CD4-positive, CD25-positive, alpha-beta regulatory T cell (primary cell): ENCODE results near the gene SMIM35. TPM values are rescaled to one million over a fixed set of nuclear protein-coding genes. Genes with fewer than 3 reads are reported as not detected.

ENCODE experiments used
- ATAC-seq, 2 donors: fragments of 150-1000 bp; cut with Tn5 transposase; one replicate each; pipeline ENCODE4 v1.10.0; 2021; ENCODE audit warnings: low read depth in 2 of 2, moderate number of reproducible peaks in 2 of 2, moderate library complexity in 1 of 2
- DNase-seq, 3 donors: peaks; one replicate each; pipeline versions ENCODE4 v3.0.0 to v3.0.0-alpha.2; 2012 to 2022; ENCODE audit warnings: mixed read lengths in 1 of 3
- H3K27ac ChIP-seq: one replicate; pipeline ENCODE4 v1.7.0; 2013; ENCODE audit warnings: mild to moderate bottlenecking, low read length; ENCODE audit not compliant: insufficient read depth, poor library complexity, severe bottlenecking
- H3K27me3 ChIP-seq: one replicate; pipeline ENCODE4 v1.7.0; 2013; ENCODE audit warnings: low read length; ENCODE audit not compliant: control insufficient read depth, insufficient read depth
- H3K36me3 ChIP-seq: one replicate; pipeline ENCODE4 v1.7.0; 2013; ENCODE audit warnings: mild to moderate bottlenecking, low read length, moderate library complexity; ENCODE audit not compliant: control insufficient read depth, insufficient read depth
- H3K4me1 ChIP-seq: 2 replicates; pipeline ENCODE4 v1.7.0; 2013; ENCODE audit warnings: mild to moderate bottlenecking, low read length; ENCODE audit not compliant: insufficient read depth, control insufficient read depth, poor library complexity, severe bottlenecking
- H3K4me3 ChIP-seq: one replicate; pipeline ENCODE4 v1.7.0; 2013; ENCODE audit warnings: low read depth, mild to moderate bottlenecking, low read length, moderate library complexity
- H3K9me3 ChIP-seq, 2 experiments: 1 replicate in 1 of 2; 2 replicates in 1 of 2; pipeline ENCODE4 v1.7.0; 2013; ENCODE audit warnings: low read length in 2 of 2, mild to moderate bottlenecking in 1 of 2, moderate library complexity in 1 of 2; ENCODE audit not compliant: control insufficient read depth in 2 of 2
- H3K27ac Mint-ChIP-seq, 3 donors: one replicate each; pipeline ENCODE4 v1.8.0; 2020 to 2022; ENCODE audit warnings: mild to moderate bottlenecking in 3 of 3, mixed read lengths in 3 of 3, moderate library complexity in 2 of 3
- H3K27me3 Mint-ChIP-seq: one replicate; pipeline ENCODE4 v1.8.0; 2022; ENCODE audit warnings: mild to moderate bottlenecking, mixed read lengths
- H3K36me3 Mint-ChIP-seq: one replicate; pipeline ENCODE4 v1.8.0; 2020; ENCODE audit warnings: mixed read lengths
- H3K4me1 Mint-ChIP-seq, 4 donors: one replicate each; pipeline ENCODE4 v1.8.0; 2020 to 2022; ENCODE audit warnings: mixed read lengths in 4 of 4, mild to moderate bottlenecking in 1 of 4
- H3K4me3 Mint-ChIP-seq, 4 donors: one replicate each; pipeline ENCODE4 v1.8.0; 2020 to 2022; ENCODE audit warnings: mild to moderate bottlenecking in 4 of 4, mixed read lengths in 4 of 4, moderate library complexity in 3 of 4
- H3K9me3 Mint-ChIP-seq, 7 donors: one replicate each; pipeline ENCODE4 v1.8.0; 2020 to 2022; ENCODE audit warnings: mixed read lengths in 7 of 7, mild to moderate bottlenecking in 3 of 7, moderate library complexity in 2 of 7
- polyA plus RNA-seq, 4 donors: library from polyadenylated mRNA; unstranded; fragments of 300-500 nt; fragmentation: Illumina TruSeq; gene quantifications; one replicate each; pipeline ENCODE4 v1.2.3, GENCODE V29; 2021
- total RNA-seq: library from RNA; stranded (reverse); gene quantifications from one replicate; pipeline ENCODE4 v1.2.3, GENCODE V29; 2022

Gene SMIM35
- total and polyA plus RNA-seq, 5 donors from 2014 or later: 0.90 to 1.9 (median 1.2) TPM

DNA sequence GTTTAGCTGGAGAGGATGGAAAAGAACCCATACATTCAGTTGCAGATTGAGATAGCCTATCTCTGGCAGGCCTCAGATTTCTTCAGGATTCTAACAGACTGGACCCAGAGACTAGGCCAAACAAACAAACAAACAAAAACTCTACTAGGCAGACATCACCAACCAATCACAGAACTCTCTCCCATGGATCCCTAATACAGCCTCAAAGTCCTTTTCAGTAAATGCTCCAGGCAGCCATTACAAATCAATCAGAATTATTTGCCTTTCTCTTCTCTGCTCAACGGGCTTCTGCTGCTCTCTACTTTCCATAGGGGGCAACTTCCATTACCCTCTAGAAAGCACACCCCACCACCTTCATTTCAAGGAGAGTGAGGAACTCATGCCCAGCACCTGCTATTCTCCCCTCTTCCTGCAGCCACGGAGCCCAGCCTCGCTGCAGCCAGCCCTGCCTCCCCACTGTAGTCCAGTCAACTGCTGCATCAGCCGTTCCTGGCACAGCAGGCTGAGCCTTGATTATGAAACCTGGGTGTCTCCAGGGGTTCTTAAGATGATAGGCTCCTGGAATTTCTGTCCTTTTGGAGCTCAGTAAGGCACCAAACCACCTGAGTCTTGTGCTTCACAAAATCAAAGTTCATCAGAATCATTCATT is 19.0 kb upstream of the SMIM35 start:
- H3K4me3 Mint-ChIP-seq: no peak overlapping the region
- H3K36me3 Mint-ChIP-seq: no peaks in the 10 kb centered on the region
- no peaks in the 10 kb centered on the region for H3K27me3 ChIP-seq
- H3K4me1 ChIP-seq: no peaks in the 10 kb centered on the region
- peaks cover 10% of the 10 kb centered on the region for H3K27me3 Mint-ChIP-seq
- H3K9me3 Mint-ChIP-seq: peaks cover 0 to 4% (median 0%) of the 10 kb centered on the region in 7 donors
- no peaks in the 10 kb centered on the region for H3K36me3 ChIP-seq
- no peaks in the 10 kb centered on the region for H3K9me3 ChIP-seq
- no peak overlapping the region for H3K27ac Mint-ChIP-seq
- H3K27ac ChIP-seq: no peak overlapping the region
- H3K4me3 ChIP-seq: no peak overlapping the region
- DNase-seq: no peak
- ATAC-seq: no peak
- no peaks in the 10 kb centered on the region for H3K4me1 Mint-ChIP-seq

DNA sequence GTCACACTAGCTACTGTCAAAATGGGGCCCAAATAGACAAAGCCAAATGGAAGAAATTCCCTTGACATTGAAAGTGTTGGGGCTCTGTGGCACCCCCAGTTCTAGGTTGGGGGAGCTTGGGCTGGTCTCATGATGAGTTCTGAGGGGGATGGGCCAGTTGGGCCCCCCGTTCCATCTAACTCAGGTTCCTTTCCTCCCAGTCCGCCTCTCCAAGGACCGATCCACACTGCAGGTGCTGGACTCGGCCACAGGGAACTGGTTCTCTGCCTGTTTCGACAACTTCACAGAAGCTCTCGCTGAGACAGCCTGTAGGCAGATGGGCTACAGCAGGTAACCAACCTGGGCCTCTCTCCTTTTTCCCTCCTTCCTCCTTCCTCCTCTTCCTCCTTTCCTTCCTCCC is 17.7 kb upstream of the SMIM35 start:
- peaks cover 5% of the 10 kb centered on the region for H3K27me3 Mint-ChIP-seq
- H3K27ac ChIP-seq: no peak overlapping the region
- no peaks in the 10 kb centered on the region for H3K36me3 ChIP-seq

GRCh38 chr11:118102721-118103261 is 16.0 kb upstream of the SMIM35 start:
- peaks cover 5% of the 10 kb centered on the region for H3K27me3 Mint-ChIP-seq
- H3K36me3 Mint-ChIP-seq: no peaks in the 10 kb centered on the region
- no peak overlapping the region for H3K4me3 ChIP-seq
- no peaks in the 10 kb centered on the region for H3K4me1 ChIP-seq
- peaks cover 0 to 4% (median 0%) of the 10 kb centered on the region in 7 donors for H3K9me3 Mint-ChIP-seq
- no peaks in the 10 kb centered on the region for H3K27me3 ChIP-seq
- H3K9me3 ChIP-seq: no peaks in the 10 kb centered on the region
- no peaks in the 10 kb centered on the region for H3K36me3 ChIP-seq
- no peak overlapping the region for H3K27ac ChIP-seq
- no peak for ATAC-seq
- no peak for DNase-seq
- no peak overlapping the region for H3K27ac Mint-ChIP-seq
- H3K4me1 Mint-ChIP-seq: peaks cover 0 to 2% (median 0%) of the 10 kb centered on the region in 4 donors
- H3K4me3 Mint-ChIP-seq: no peak overlapping the region

More for the DNA sequence above, 17.7 kb upstream of the SMIM35 start:
- Mint-ChIP-seq H3K9me3 (peaks cover 0 to 4% (median 0%) of the 10 kb centered on the region in 7 donors), H3K4me3 (no peak overlapping the region), H3K36me3 (no peaks in the 10 kb centered on the region), H3K4me1 (no peaks in the 10 kb centered on the region), H3K27ac (peak overlapping the region in 1 of 3 donors; percentile 17)
- Histone ChIP-seq H3K9me3 (no peaks in the 10 kb centered on the region), H3K27me3 (no peaks in the 10 kb centered on the region), H3K4me1 (no peaks in the 10 kb centered on the region), H3K4me3 (no peak overlapping the region)
- no peak for DNase-seq
- no peak for ATAC-seq

DNA sequence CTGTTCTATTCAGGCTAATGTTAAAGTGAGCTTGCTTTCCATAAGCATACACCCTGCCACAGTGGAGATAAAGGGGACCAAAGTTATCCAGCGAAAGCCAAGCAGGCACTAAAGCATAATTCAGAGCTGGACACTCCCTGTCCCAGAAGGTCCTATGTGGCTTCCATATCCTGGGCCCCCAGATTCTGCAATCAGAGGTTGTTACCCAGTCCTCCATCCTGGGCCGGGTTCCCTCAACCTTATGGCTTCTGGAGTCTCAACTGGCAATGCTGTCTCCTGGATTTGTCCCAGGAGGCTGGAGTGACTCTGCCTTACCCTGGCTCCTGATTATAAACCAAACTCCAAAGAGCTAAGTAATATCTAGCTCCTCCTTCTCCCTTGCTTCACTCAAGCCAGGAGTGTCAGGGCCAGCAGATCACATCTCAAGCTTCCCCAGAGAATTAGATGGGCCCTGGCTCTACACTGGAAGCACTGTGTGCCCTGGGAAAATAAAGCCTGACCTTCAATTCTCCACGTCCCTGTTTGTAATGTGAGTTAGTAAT is 14.0 kb upstream of the SMIM35 start:
- no peak overlapping the region for H3K4me3 Mint-ChIP-seq
- peaks cover 0 to 4% (median 0%) of the 10 kb centered on the region in 7 donors for H3K9me3 Mint-ChIP-seq
- ATAC-seq (no peak), DNase-seq (no peak)
- no peaks in the 10 kb centered on the region for H3K36me3 ChIP-seq
- H3K4me1 Mint-ChIP-seq: peaks cover 0 to 2% (median 0%) of the 10 kb centered on the region in 4 donors
- peak overlapping the region in 1 of 3 donors; percentile 46 for H3K27ac Mint-ChIP-seq
- no peak overlapping the region for H3K4me3 ChIP-seq
- H3K36me3 Mint-ChIP-seq: no peaks in the 10 kb centered on the region
- no peaks in the 10 kb centered on the region for H3K9me3 ChIP-seq
- no peaks in the 10 kb centered on the region for H3K27me3 ChIP-seq
- no peak overlapping the region for H3K27ac ChIP-seq
- peaks cover 13% of the 10 kb centered on the region for H3K27me3 Mint-ChIP-seq
- no peaks in the 10 kb centered on the region for H3K4me1 ChIP-seq

- Histone ChIP-seq H3K4me1 (no peaks in the 10 kb centered on the region), H3K4me3 (no peak overlapping the region), H3K9me3 (no peaks in the 10 kb centered on the region), H3K27ac (no peak overlapping the region), H3K27me3 (no peaks in the 10 kb centered on the region), H3K36me3 (no peaks in the 10 kb centered on the region)
- Mint-ChIP-seq H3K36me3 (no peaks in the 10 kb centered on the region), H3K9me3 (peaks cover 0 to 4% (median 0%) of the 10 kb centered on the region in 7 donors), H3K27me3 (peaks cover 9% of the 10 kb centered on the region), H3K4me3 (no peak overlapping the region), H3K4me1 (peaks cover 0 to 2% (median 0%) of the 10 kb centered on the region in 4 donors), H3K27ac (no peak overlapping the region)
- no peak for DNase-seq
- ATAC-seq: no peak
Measured at GRCh38 chr11:118099838-118100556, 13.2 kb upstream of the SMIM35 start.

- ATAC-seq (no peak), DNase-seq (no peak)
- Histone ChIP-seq H3K36me3 (no peaks in the 10 kb centered on the region), H3K9me3 (no peaks in the 10 kb centered on the region), H3K4me1 (no peaks in the 10 kb centered on the region), H3K27me3 (no peaks in the 10 kb centered on the region), H3K4me3 (no peak overlapping the region), H3K27ac (no peak overlapping the region)
- H3K36me3 Mint-ChIP-seq: no peaks in the 10 kb centered on the region
- peaks cover 9% of the 10 kb centered on the region for H3K27me3 Mint-ChIP-seq
- H3K27ac Mint-ChIP-seq: no peak overlapping the region
- H3K9me3 Mint-ChIP-seq: peaks cover 0 to 4% (median 0%) of the 10 kb centered on the region in 7 donors
- no peak overlapping the region for H3K4me3 Mint-ChIP-seq
- H3K4me1 Mint-ChIP-seq: peaks cover 0 to 2% (median 0%) of the 10 kb centered on the region in 4 donors
Measured at GRCh38 chr11:118098996-118099837, 12.5 kb upstream of the SMIM35 start.

DNA sequence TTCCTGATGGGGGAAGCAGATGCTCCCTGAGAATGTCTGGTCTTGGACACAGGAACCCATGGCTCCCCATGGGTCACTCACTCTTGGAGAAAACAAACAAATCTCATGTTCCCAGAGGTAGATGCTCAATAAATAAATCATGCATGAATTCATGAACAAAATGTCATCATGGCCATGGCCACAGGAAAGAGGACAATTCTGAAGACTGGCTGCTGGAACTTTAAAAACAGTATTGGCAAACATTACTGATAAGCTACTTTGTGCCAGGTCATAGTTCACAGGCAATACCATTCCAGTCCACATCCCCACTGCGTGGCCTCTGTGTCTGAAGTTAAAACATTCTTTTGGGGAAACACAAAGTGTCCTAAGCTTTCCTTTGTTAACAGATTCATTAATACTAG is 9.2 kb upstream of the SMIM35 start:
- H3K4me3 Mint-ChIP-seq: no peak overlapping the region
- Histone ChIP-seq H3K4me1 (no peaks in the 10 kb centered on the region), H3K36me3 (no peaks in the 10 kb centered on the region), H3K9me3 (no peaks in the 10 kb centered on the region), H3K27me3 (no peaks in the 10 kb centered on the region), H3K27ac (no peak overlapping the region), H3K4me3 (no peak overlapping the region)
- peaks cover 13% of the 10 kb centered on the region for H3K27me3 Mint-ChIP-seq
- ATAC-seq: no peak
- H3K4me1 Mint-ChIP-seq: peaks cover 0 to 2% (median 0%) of the 10 kb centered on the region in 4 donors
- H3K9me3 Mint-ChIP-seq: peaks cover 0 to 2% (median 0%) of the 10 kb centered on the region in 7 donors
- no peak for DNase-seq
- H3K36me3 Mint-ChIP-seq: no peaks in the 10 kb centered on the region
- peak overlapping the region in 1 of 3 donors; percentile 18 for H3K27ac Mint-ChIP-seq
